Colonic mucosa (tissue), 4 donors: ENCODE data around the gene PIEZO1. TPM values are rescaled to one million over a fixed set of nuclear protein-coding genes. Genes with fewer than 3 reads are reported as not detected.

Experiments used
- DNase-seq: peaks from one replicate; pipeline ENCODE4 v3.0.0-alpha.2; 2020
- H3K27ac ChIP-seq: fragments of 200-600 bp; one replicate; pipeline ENCODE4 v1.8.0; 2021
- H3K27me3 ChIP-seq: fragments of 200-600 bp; one replicate; pipeline ENCODE4 v1.8.0; 2021
- H3K36me3 ChIP-seq: fragments of 200-600 bp; one replicate; pipeline ENCODE4 v1.8.0; 2021
- H3K4me1 ChIP-seq: fragments of 200-600 bp; one replicate; pipeline ENCODE4 v1.8.0; 2021; ENCODE audit warnings: mild to moderate bottlenecking
- H3K4me3 ChIP-seq: fragments of 200-600 bp; one replicate; pipeline ENCODE4 v1.8.0; 2021
- H3K9ac ChIP-seq, 2 donors: one replicate each; pipeline ENCODE4 v1.7.0; 2013; ENCODE audit warnings: control low read depth in 2 of 2, low read depth in 2 of 2, low read length in 2 of 2
- H3K9me3 ChIP-seq: fragments of 200-600 bp; one replicate; pipeline ENCODE4 v1.8.0; 2021
- CTCF ChIP-seq: fragments of 200-600 bp; IDR thresholded peaks from one replicate; pipeline ENCODE4 v1.8.0; 2022; ENCODE audit warnings: antibody characterized with exemption, mild to moderate bottlenecking
- intact Hi-C: fragments of 100-400 bp; cut with DNase I; formaldehyde crosslinking; loops from one replicate; pipeline ENCODE4 v1.14.1; 2022
- total RNA-seq, 2 donors: library from RNA; stranded (reverse); fragmentation: NEBNext Ultra II Directional in 1 of 2; extraction: Animal tissue kit (Norgen Biotek cat#: 25700) in 1 of 2; gene quantifications; one replicate each; pipeline ENCODE4 v1.2.1, GENCODE V29; 2021
- donor health status: healthy.
- donor health status: DM: no; HTN: no; CAD: no.
- donor health status: DM: no; HTN: no; CAD: no.

PIEZO1 gene
- total RNA-seq, 2 donors from 2014 or later, result 104 to 118 TPM

- Histone ChIP-seq H3K4me1 (peaks cover 4% of the 10 kb centered on the region), H3K27ac (no peak overlapping the region), H3K9me3 (no peaks in the 10 kb centered on the region), H3K36me3 (no peaks in the 10 kb centered on the region), H3K9ac (no peak overlapping the region), H3K27me3 (peaks cover 8% of the 10 kb centered on the region), H3K4me3 (no peak overlapping the region)
- TF ChIP-seq CTCF, result no peak
- DNase-seq, result no peak
- intact Hi-C loops, result no loop called here
These were observed 106.6 kb downstream of the PIEZO1 start for GRCh38 chr16:88678224-88678979.

- H3K4me1 ChIP-seq, result peaks cover 4% of the 10 kb centered on the region
- no peak for DNase-seq
- H3K9ac ChIP-seq, result no peak overlapping the region
- H3K9me3 ChIP-seq, result no peaks in the 10 kb centered on the region
- H3K4me3 ChIP-seq, result no peak overlapping the region
- peaks cover 8% of the 10 kb centered on the region for H3K27me3 ChIP-seq
- H3K27ac ChIP-seq, result no peak overlapping the region
- intact Hi-C loops, result no loop called here
- TF ChIP-seq CTCF, result no peak
- H3K36me3 ChIP-seq, result no peaks in the 10 kb centered on the region
These were observed 107.3 kb downstream of the PIEZO1 start for GRCh38 chr16:88677721-88678120.

GRCh38 chr16:88676502-88677242, 108.3 kb downstream of the PIEZO1 start:
- no peak for TF ChIP-seq CTCF
- intact Hi-C loops, result no loop called here
- peaks cover 4% of the 10 kb centered on the region for H3K4me1 ChIP-seq

GRCh38 chr16:88673716-88674379, 111.2 kb downstream of the PIEZO1 start:
- no peaks in the 10 kb centered on the region for H3K9me3 ChIP-seq
- H3K27ac ChIP-seq, result no peak overlapping the region
- H3K9ac ChIP-seq, result no peak overlapping the region
- no peak for DNase-seq
- H3K4me3 ChIP-seq, result no peak overlapping the region
- no peaks in the 10 kb centered on the region for H3K4me1 ChIP-seq
- intact Hi-C loops, result no loop called here
- no peaks in the 10 kb centered on the region for H3K36me3 ChIP-seq
- no peak for TF ChIP-seq CTCF
- H3K27me3 ChIP-seq, result peaks cover 8% of the 10 kb centered on the region

More at GRCh38 chr16:88676502-88677242, 108.3 kb downstream of the PIEZO1 start:
- Histone ChIP-seq H3K9me3 (no peaks in the 10 kb centered on the region), H3K4me3 (no peak overlapping the region), H3K36me3 (no peaks in the 10 kb centered on the region), H3K9ac (no peak overlapping the region), H3K27ac (no peak overlapping the region), H3K27me3 (peaks cover 8% of the 10 kb centered on the region)
- DNase-seq, result no peak

GRCh38 chr16:88672776-88673175, 112.2 kb downstream of the PIEZO1 start:
- no peak overlapping the region for H3K4me3 ChIP-seq
- H3K27ac ChIP-seq, result no peak overlapping the region
- H3K9ac ChIP-seq, result no peak overlapping the region
- no peaks in the 10 kb centered on the region for H3K9me3 ChIP-seq
- no peaks in the 10 kb centered on the region for H3K36me3 ChIP-seq
- TF ChIP-seq CTCF, result no peak
- no peak for DNase-seq
- H3K27me3 ChIP-seq, result peaks cover 3% of the 10 kb centered on the region
- no peaks in the 10 kb centered on the region for H3K4me1 ChIP-seq
- intact Hi-C loops, result no loop called here
